Muscle of leg (tissue), 11 donors: ENCODE measurements around the gene GPR107. TPM values are rescaled to one million over a fixed set of nuclear protein-coding genes. Genes with fewer than 3 reads are reported as not detected.

Experiments
- DNase-seq: peaks from one replicate; pipeline ENCODE4 v3.0.0; 2013
- H3K27ac ChIP-seq: one replicate; pipeline ENCODE4 v1.5.1; 2013; ENCODE audit warnings: mild to moderate bottlenecking, low read length, control low read depth
- H3K27me3 ChIP-seq: one replicate; pipeline ENCODE4 v1.6.1; 2013; ENCODE audit warnings: low read length; ENCODE audit not compliant: control insufficient read depth, insufficient read depth
- H3K36me3 ChIP-seq: one replicate; pipeline ENCODE4 v1.6.1; 2013; ENCODE audit warnings: low read length; ENCODE audit not compliant: control insufficient read depth, insufficient read depth
- H3K4me1 ChIP-seq: one replicate; pipeline ENCODE4 v1.6.1; 2013; ENCODE audit warnings: low read length; ENCODE audit not compliant: control insufficient read depth, insufficient read depth
- H3K4me3 ChIP-seq: one replicate; pipeline ENCODE4 v1.5.1; 2013; ENCODE audit warnings: low read length, control low read depth
- H3K9me3 ChIP-seq: replicated peaks from 2 replicates; pipeline ENCODE4 v1.6.1; 2013; ENCODE audit warnings: low read depth, low read length; ENCODE audit not compliant: control insufficient read depth
- WGBS: methylation state at CpG from one replicate; pipeline ENCODE4 v1.1.5; 2013; ENCODE audit warnings: missing lambda C conversion rate; ENCODE audit not compliant: insufficient coverage; 5-methylcytosine and 5-hydroxymethylcytosine counted together
- polyA plus RNA-seq, 8 donors: library from polyadenylated mRNA; unstranded; fragments of 120-200 nt; gene quantifications; one replicate each; pipeline versions ENCODE4 v1.2.1 to v1.2.3, GENCODE V29; 2013; ENCODE audit warnings: inconsistent platforms in 1 of 8, low replicate concordance in 1 of 8; ENCODE audit not compliant: insufficient read length in 8 of 8, insufficient read depth in 1 of 8
- total RNA-seq: library from RNA; stranded (reverse); fragments of 120-200 nt; gene quantifications from one replicate; pipeline ENCODE4 v1.2.4, GENCODE V29; 2013

Gene GPR107
- total and polyA plus RNA-seq, 9 donors: 17.9 to 42.1 (median 35.7) TPM

- Histone ChIP-seq H3K36me3 (peaks cover 8% of the 10 kb centered on the region), H3K4me1 (peaks cover 15% of the 10 kb centered on the region), H3K4me3 (peak overlapping the region; percentile 98), H3K9me3 (no peaks in the 10 kb centered on the region), H3K27ac (peak overlapping the region; percentile 91), H3K27me3 (no peaks in the 10 kb centered on the region)
- DNase-seq: no peak
- WGBS: 3% methylated on average over 12 of the region's 14 CpGs
Observed at GRCh38 chr9:130054325-130054786, 650 bp downstream of the GPR107 start.

- Histone ChIP-seq H3K4me1 (peaks cover 15% of the 10 kb centered on the region), H3K36me3 (peaks cover 8% of the 10 kb centered on the region), H3K27me3 (no peaks in the 10 kb centered on the region), H3K27ac (no peak overlapping the region), H3K4me3 (peak overlapping the region; percentile 98), H3K9me3 (no peaks in the 10 kb centered on the region)
- no CpG with 5 or more reads among the region's 8 CpGs for whole genome bisulfite sequencing
- DNase-seq: no peak
Observed at GRCh38 chr9:130054820-130055219, 1.1 kb downstream of the GPR107 start.

DNA sequence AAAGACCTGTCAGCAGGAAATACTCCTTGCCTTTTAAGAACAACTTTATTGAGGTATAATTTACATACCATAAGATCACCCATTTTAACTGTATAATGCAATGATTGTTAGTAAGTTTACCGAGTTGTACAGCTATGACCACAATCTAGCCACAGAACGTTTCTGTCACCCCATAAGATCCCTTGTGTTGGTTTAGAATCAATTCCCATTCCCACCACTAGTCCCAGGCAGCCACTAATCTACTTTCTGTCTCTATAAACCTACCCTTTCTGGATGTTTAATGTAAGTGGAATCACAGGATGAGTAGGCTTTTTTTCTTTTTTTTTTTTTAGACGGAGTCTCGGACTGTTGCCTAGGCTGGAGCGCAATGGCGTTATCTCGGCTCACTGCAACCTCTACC, 4.4 kb downstream of the GPR107 start:
- no peak for DNase-seq
- no peak overlapping the region for H3K27ac ChIP-seq
- peaks cover 6% of the 10 kb centered on the region for H3K4me1 ChIP-seq
- no peaks in the 10 kb centered on the region for H3K27me3 ChIP-seq
- no CpG with 5 or more reads among the region's 7 CpGs for WGBS
- no peaks in the 10 kb centered on the region for H3K9me3 ChIP-seq
- H3K36me3 ChIP-seq: peaks cover 9% of the 10 kb centered on the region
- H3K4me3 ChIP-seq: no peak overlapping the region

- no peaks in the 10 kb centered on the region for H3K27me3 ChIP-seq
- H3K9me3 ChIP-seq: no peaks in the 10 kb centered on the region
- no peak overlapping the region for H3K27ac ChIP-seq
- no peak for DNase-seq
- peaks cover 9% of the 10 kb centered on the region for H3K36me3 ChIP-seq
- no CpG with 5 or more reads among the region's 3 CpGs for WGBS
- H3K4me1 ChIP-seq: peaks cover 6% of the 10 kb centered on the region
- H3K4me3 ChIP-seq: no peak overlapping the region
Observed at GRCh38 chr9:130058887-130059286, 5.2 kb downstream of the GPR107 start.

GRCh38 chr9:130060296-130060695, 6.6 kb downstream of the GPR107 start:
- Histone ChIP-seq H3K9me3 (no peaks in the 10 kb centered on the region), H3K27ac (no peak overlapping the region), H3K4me1 (no peaks in the 10 kb centered on the region), H3K4me3 (no peak overlapping the region), H3K27me3 (no peaks in the 10 kb centered on the region), H3K36me3 (peaks cover 12% of the 10 kb centered on the region)
- no peak for DNase-seq
- WGBS: no CpG with 5 or more reads among the region's 7 CpGs

DNA sequence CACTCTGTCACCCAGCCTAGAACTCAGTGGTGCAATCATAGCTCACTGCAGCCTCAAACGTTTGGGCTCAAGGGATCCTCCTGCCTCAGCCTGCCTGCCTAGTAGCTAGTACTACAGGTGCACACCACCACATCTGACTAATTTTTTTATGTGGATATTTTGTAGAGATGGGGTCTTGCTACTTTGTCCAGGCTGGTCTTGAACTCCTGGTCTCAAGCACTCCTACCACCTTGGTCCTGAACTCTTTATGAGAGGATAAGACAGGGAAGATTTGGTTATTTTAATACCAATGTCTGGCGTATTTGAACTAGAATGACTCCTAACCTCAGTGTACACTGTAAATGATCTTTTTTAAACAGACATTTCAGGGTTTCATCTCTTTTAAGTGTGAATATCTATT, 9.0 kb downstream of the GPR107 start:
- peaks cover 14% of the 10 kb centered on the region for H3K36me3 ChIP-seq
- no CpG with 5 or more reads among the region's 2 CpGs for WGBS
- no peaks in the 10 kb centered on the region for H3K4me1 ChIP-seq
- H3K27ac ChIP-seq: no peak overlapping the region
- H3K9me3 ChIP-seq: no peaks in the 10 kb centered on the region
- no peak overlapping the region for H3K4me3 ChIP-seq
- no peaks in the 10 kb centered on the region for H3K27me3 ChIP-seq
- DNase-seq: no peak

DNA sequence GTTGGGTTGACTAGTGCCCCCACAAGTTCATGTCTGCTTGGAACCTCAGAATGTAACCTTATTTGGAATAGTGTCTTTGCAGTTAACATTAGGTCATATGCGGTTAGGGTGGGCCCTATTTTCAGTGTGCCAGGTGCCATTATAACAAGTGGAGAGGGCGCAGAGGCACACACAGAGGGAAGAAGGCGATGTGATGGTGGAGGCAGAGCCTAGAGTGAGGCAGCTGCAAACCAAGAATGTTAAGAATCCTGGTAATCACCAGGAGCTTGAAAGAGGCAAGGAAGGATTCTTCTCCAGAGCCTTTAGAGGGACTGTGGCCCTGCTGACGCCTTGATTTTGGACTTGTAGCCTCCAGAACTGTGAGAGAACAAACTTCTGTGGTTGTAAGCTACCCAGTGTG, 10.9 kb downstream of the GPR107 start:
- WGBS: 100% methylated on average over 3 of the region's 4 CpGs
- peaks cover 9% of the 10 kb centered on the region for H3K36me3 ChIP-seq
- no peak for DNase-seq

DNA sequence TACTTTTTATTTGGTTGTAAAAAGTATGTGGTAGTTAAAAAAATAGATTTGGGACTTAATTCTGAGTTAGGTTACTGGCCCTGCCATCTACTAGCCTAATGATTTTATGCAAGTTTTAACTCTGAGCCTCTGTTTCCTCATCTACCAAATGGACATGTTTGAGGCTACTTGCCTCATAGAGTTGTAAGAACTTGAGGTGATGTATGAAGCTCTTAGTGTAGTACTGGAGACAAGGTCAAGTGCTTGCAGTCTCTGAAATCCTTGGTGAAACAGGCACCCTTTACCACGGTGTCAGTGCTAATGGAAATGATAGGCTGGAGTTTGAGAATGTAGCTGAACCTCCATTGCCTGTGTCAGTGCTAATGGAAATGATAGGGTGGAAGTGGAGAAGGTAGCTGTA, 15.3 kb downstream of the GPR107 start:
- Histone ChIP-seq H3K4me3 (no peak overlapping the region), H3K4me1 (no peaks in the 10 kb centered on the region), H3K27ac (no peak overlapping the region), H3K9me3 (no peaks in the 10 kb centered on the region), H3K27me3 (no peaks in the 10 kb centered on the region), H3K36me3 (peaks cover 5% of the 10 kb centered on the region)
- whole genome bisulfite sequencing: 60% methylated on average over 1 of the region's 1 CpG
- no peak for DNase-seq

More for the DNA sequence above, 10.9 kb downstream of the GPR107 start:
- H3K4me3 ChIP-seq: no peak overlapping the region
- H3K27ac ChIP-seq: no peak overlapping the region
- no peaks in the 10 kb centered on the region for H3K4me1 ChIP-seq
- H3K27me3 ChIP-seq: no peaks in the 10 kb centered on the region
- H3K9me3 ChIP-seq: no peaks in the 10 kb centered on the region

DNA sequence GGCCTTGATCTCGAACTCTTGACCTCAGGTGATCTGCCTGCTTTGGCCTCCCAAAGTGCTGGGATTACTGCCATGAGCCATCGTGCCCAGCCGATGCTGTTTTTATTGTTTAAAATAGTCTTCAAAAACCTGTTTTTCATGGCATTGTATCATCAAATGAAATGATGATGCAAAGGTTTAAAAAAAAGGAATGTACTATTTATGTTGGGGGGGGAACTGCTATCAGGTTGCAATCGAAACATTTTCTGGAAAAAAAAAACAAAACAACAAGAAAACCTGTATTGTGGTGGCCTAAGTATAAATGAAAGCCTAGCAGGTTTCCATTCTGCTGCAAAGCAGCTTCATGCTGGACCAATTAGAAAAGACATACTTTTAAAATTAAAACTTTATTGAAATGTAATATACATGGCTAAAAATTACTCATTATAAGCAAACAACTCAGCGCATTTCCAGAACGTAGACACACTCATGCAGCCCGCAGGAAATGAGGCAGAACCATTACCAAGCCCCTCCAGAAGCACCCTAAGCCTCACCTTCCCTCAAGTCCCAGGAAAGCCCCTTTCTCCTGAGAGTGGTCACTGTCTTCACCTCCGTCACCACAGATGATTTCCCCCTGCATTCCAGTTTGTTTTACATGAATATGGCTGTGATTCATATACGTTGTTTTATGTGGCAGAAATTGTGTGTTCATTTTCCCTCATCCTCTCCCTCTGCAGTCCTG, 19.0 kb downstream of the GPR107 start:
- WGBS: 67% methylated on average over 3 of the region's 9 CpGs
- Histone ChIP-seq H3K9me3 (no peaks in the 10 kb centered on the region), H3K36me3 (peaks cover 18% of the 10 kb centered on the region), H3K27ac (peak overlapping the region; percentile 42), H3K4me1 (no peaks in the 10 kb centered on the region), H3K4me3 (no peak overlapping the region), H3K27me3 (no peaks in the 10 kb centered on the region)
- DNase-seq: no peak

GRCh38 chr9:130073373-130073772, 19.7 kb downstream of the GPR107 start:
- Histone ChIP-seq H3K4me3 (no peak overlapping the region), H3K27me3 (no peaks in the 10 kb centered on the region), H3K27ac (peak overlapping the region; percentile 42), H3K9me3 (no peaks in the 10 kb centered on the region), H3K4me1 (no peaks in the 10 kb centered on the region), H3K36me3 (peaks cover 19% of the 10 kb centered on the region)
- peak; percentile 44 for DNase-seq
- WGBS: 20% methylated on average over 1 of the region's 2 CpGs
